ENCODE measurements around the gene ZMAT5.

The ZMAT5 gene

DNA sequence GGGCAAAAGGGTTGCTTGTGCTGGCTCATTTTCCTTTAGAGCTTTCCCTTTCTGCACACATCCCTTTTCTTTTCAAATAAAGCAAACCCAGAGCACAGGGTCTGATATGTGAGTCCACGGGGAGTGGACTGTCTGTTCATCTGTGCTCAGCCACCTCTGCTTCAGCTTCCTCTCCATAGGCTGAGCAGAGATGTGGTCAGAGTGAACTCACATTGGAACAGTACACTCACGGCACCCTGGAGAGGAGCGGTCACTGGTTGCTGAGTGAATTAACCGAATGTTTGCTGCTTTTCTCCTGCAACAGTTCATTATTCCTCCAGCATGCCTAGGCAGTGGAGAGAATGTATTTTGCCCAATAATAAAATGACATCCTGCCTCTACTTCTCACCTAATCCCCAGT, 83.3 kb downstream of the ZMAT5 start:
- no peak for DNase-seq (ENCODE audit: low read depth)
